Hippocampal formation (tissue), 2 donors: ENCODE data around the gene SMC6.

Experiments
- DNase-seq, 2 donors: peaks; one replicate each; lab custom pipeline; 2025; lab: John Stamatoyannopoulos, UW

The SMC6 gene

GRCh38 chr2:17616405-17616804 lies 137.2 kb downstream of the SMC6 start:
- DNase-seq, result no peak

- DNase-seq, result no peak
Measured at GRCh38 chr2:17615728-17616351, 137.8 kb downstream of the SMC6 start.

GRCh38 chr2:17615147-17615546 lies 138.5 kb downstream of the SMC6 start:
- DNase-seq, result no peak

- DNase-seq, result no peak
Measured at GRCh38 chr2:17614174-17614930, 139.3 kb downstream of the SMC6 start.
